Measurements from ENCODE around the gene PXDC1.

GRCh38 chr6:3737149-3737830 lies 14.2 kb downstream of the PXDC1 start:
- TF ChIP-seq POLR2AphosphoS5 (IDR thresholded peaks at IDR 0.05; ENCODE audit: low read depth, low read length) (no peak), REST (IDR thresholded peaks at IDR 0.05; ENCODE audit: insufficient read depth in 1 of 2, low read depth in 2 of 2, low read length in 2 of 2) (no peak), TAF1 (IDR thresholded peaks at IDR 0.05; ENCODE audit: borderline replicate concordance, insufficient read depth, low read length) (no peak), SIN3A (IDR thresholded peaks at IDR 0.05; ENCODE audit: borderline replicate concordance, insufficient read depth, low read length) (no peak)

All from PFSK-1 (cell line).